ENCODE measurements around the gene MAPK10. TPM values are rescaled to one million over a fixed set of nuclear protein-coding genes. Genes with fewer than 3 reads are reported as not detected.

Gene MAPK10
- total RNA-seq, 2 experiments from 2014 or later: 32.0 TPM; not detected in 1

GRCh38 chr4:85993641-85994040 is 366.2 kb downstream of the MAPK10 start:
- BruUV-seq (replicated peaks): no TSS peak
- Histone ChIP-seq H3K4me3 (ENCODE audit: low read depth, low read length, poor library complexity, severe bottlenecking) (no peak overlapping the region), H3K9me3 (ENCODE audit: low read length) (no peaks in the 10 kb centered on the region), H3K4me2 (ENCODE audit: low read length) (no peak overlapping the region), H3K36me3 (ENCODE audit: insufficient read depth, low read length) (no peaks in the 10 kb centered on the region), H3K79me2 (ENCODE audit: insufficient read depth, low read depth, low read length) (no peaks in the 10 kb centered on the region), H3K9me2 (ENCODE audit: insufficient read depth, low read length) (no peaks in the 10 kb centered on the region), H4K20me1 (ENCODE audit: insufficient read depth, low read length) (no peaks in the 10 kb centered on the region), H3K4me1 (ENCODE audit: insufficient read depth, low read length, poor library complexity, severe bottlenecking) (no peaks in the 10 kb centered on the region), H2AFZ (ENCODE audit: low read length) (no peak overlapping the region), H3K27ac (ENCODE audit: low read depth, low read length, poor library complexity, severe bottlenecking) (no peak overlapping the region)
- DNase-seq (ENCODE audit: low spot score): no peak
- ChIA-PET POLR2A (no interaction called here), CTCF (ENCODE audit: unreplicated experiment) (no interaction called here)
- intact Hi-C loops (cut with micrococcal nuclease; ENCODE audit: unreplicated experiment): no loop called here
- TF ChIP-seq CTCF (conservative IDR thresholded peaks at IDR 0.05; ENCODE audit: low read length) (no peak), EZH2phosphoT487 (IDR thresholded peaks at IDR 0.05; ENCODE audit: borderline replicate concordance, low read depth, low read length) (no peak)

- DNase-seq (ENCODE audit: low spot score): no peak
- H3K27ac ChIP-seq (ENCODE audit: low read depth, low read length, poor library complexity, severe bottlenecking): no peak overlapping the region
- H3K79me2 ChIP-seq (ENCODE audit: insufficient read depth, low read depth, low read length): no peaks in the 10 kb centered on the region
- H3K9me2 ChIP-seq (ENCODE audit: insufficient read depth, low read length): no peaks in the 10 kb centered on the region
- no peak overlapping the region for H3K4me2 ChIP-seq (ENCODE audit: low read length)
- no peaks in the 10 kb centered on the region for H4K20me1 ChIP-seq (ENCODE audit: insufficient read depth, low read length)
- no peaks in the 10 kb centered on the region for H3K36me3 ChIP-seq (ENCODE audit: insufficient read depth, low read length)
- no peak overlapping the region for H2AFZ ChIP-seq (ENCODE audit: low read length)
- intact Hi-C loops (cut with micrococcal nuclease; ENCODE audit: unreplicated experiment): no loop called here
- H3K4me3 ChIP-seq (ENCODE audit: low read depth, low read length, poor library complexity, severe bottlenecking): no peak overlapping the region
- no peaks in the 10 kb centered on the region for H3K9me3 ChIP-seq (ENCODE audit: low read length)
- CTCF ChIA-PET (ENCODE audit: unreplicated experiment): interaction anchor here (0.6 kb wide), 1 partner anchor 599 kb away, joined by 5 read pairs; no protein-coding TSS in a partner anchor
- no peaks in the 10 kb centered on the region for H3K4me1 ChIP-seq (ENCODE audit: insufficient read depth, low read length, poor library complexity, severe bottlenecking)
- no TSS peak for BruUV-seq (replicated peaks)
- POLR2A ChIA-PET: interaction anchor here (0.8 to 2.1 kb wide), 5 partner anchors 10 to 29 kb away, joined by 3 to 7 read pairs (median 3); no protein-coding TSS in a partner anchor
- TF ChIP-seq CTCF (conservative IDR thresholded peaks at IDR 0.05; ENCODE audit: low read length) (no peak), EZH2phosphoT487 (IDR thresholded peaks at IDR 0.05; ENCODE audit: borderline replicate concordance, low read depth, low read length) (no peak)
Measured at GRCh38 chr4:85986266-85986665, 373.6 kb downstream of the MAPK10 start.

- intact Hi-C loops (cut with micrococcal nuclease; ENCODE audit: unreplicated experiment): no loop called here
- Histone ChIP-seq H4K20me1 (ENCODE audit: insufficient read depth, low read length) (no peaks in the 10 kb centered on the region), H3K4me2 (ENCODE audit: low read length) (no peak overlapping the region), H3K79me2 (ENCODE audit: insufficient read depth, low read depth, low read length) (no peaks in the 10 kb centered on the region), H2AFZ (ENCODE audit: low read length) (no peak overlapping the region), H3K4me1 (ENCODE audit: insufficient read depth, low read length, poor library complexity, severe bottlenecking) (no peaks in the 10 kb centered on the region), H3K9me3 (ENCODE audit: low read length) (no peaks in the 10 kb centered on the region), H3K9me2 (ENCODE audit: insufficient read depth, low read length) (no peaks in the 10 kb centered on the region), H3K36me3 (ENCODE audit: insufficient read depth, low read length) (no peaks in the 10 kb centered on the region), H3K4me3 (ENCODE audit: low read depth, low read length, poor library complexity, severe bottlenecking) (no peak overlapping the region), H3K27ac (ENCODE audit: low read depth, low read length, poor library complexity, severe bottlenecking) (no peak overlapping the region)
- TF ChIP-seq EZH2phosphoT487 (IDR thresholded peaks at IDR 0.05; ENCODE audit: borderline replicate concordance, low read depth, low read length): no peak
- TF ChIP-seq CTCF (conservative IDR thresholded peaks at IDR 0.05; ENCODE audit: low read length): no peak
- no peak for DNase-seq (ENCODE audit: low spot score)
- ChIA-PET CTCF (ENCODE audit: unreplicated experiment) (no interaction called here), POLR2A (interaction anchor here (0.6 to 1.4 kb wide), 2 partner anchors 9 to 42 kb away, joined by 3 read pairs; no protein-coding TSS in a partner anchor)
- BruUV-seq (replicated peaks): no TSS peak
Measured at GRCh38 chr4:85979276-85979675, 380.6 kb downstream of the MAPK10 start.
